Measurements from ENCODE around the gene SPATA6L.

DNA sequence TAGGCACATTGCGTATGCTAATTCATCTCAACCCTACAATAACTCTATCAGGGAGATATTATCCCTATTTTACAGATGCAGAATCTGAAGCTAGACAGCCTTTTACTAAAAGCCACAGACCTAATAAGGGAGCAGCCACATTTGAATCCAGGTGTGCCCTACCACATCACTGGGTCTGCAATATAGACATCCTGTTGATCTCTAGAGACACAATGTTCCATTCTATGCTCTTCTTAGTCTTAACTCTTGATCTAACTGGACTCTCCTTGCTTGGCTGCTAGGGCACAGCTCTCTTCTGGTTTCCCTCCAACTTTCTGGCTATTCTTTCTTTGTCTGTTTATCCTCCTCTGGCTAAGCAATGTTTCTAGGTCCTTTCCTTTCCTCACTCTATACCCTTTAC lies 1.4 kb upstream of the SPATA6L start:
- TF ChIP-seq, protein P1, sequence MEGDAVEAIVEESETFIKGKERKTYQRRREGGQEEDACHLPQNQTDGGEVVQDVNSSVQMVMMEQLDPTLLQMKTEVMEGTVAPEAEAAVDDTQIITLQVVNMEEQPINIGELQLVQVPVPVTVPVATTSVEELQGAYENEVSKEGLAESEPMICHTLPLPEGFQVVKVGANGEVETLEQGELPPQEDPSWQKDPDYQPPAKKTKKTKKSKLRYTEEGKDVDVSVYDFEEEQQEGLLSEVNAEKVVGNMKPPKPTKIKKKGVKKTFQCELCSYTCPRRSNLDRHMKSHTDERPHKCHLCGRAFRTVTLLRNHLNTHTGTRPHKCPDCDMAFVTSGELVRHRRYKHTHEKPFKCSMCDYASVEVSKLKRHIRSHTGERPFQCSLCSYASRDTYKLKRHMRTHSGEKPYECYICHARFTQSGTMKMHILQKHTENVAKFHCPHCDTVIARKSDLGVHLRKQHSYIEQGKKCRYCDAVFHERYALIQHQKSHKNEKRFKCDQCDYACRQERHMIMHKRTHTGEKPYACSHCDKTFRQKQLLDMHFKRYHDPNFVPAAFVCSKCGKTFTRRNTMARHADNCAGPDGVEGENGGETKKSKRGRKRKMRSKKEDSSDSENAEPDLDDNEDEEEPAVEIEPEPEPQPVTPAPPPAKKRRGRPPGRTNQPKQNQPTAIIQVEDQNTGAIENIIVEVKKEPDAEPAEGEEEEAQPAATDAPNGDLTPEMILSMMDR (IDR thresholded peaks at IDR 0.05; ENCODE audit: insufficient read depth, low read length, poor library complexity, severe bottlenecking), result no peak
- TF ChIP-seq EZH2phosphoT487 (conservative IDR thresholded peaks at IDR 0.05; ENCODE audit: low read length), result no peak

Measured in SU-DHL-6 (cell line).